Measurements from ENCODE around the gene CDK6.

DNA sequence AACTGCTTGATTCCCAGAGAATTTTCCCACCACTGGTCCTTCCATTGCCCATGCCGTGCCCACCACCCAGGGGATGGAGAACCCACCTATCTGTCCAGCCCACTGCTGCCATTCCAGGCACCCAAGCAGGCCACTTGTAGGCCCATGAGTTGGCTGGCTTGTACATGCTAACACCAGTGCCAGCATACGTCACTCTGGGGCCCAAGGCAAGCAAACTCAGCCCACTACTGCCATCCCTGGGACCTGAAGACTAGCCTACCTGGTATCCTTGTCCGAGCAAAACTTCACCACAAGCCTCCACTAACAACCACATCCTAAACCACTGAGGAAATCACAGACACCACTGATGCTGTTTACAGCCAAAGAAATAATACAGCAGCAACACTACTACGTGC, 44.7 kb upstream of the CDK6 start:
- TF ChIP-seq CTCF (IDR thresholded peaks at IDR 0.05): no peak
- no peak for TF ChIP-seq POLR2A (IDR thresholded peaks at IDR 0.05)

Measured in prostate gland (tissue), 2 donors.